CD4-positive, alpha-beta memory T cell (primary cell): ENCODE measurements around the gene AGER. TPM values are rescaled to one million over a fixed set of nuclear protein-coding genes. Genes with fewer than 3 reads are reported as not detected.
"Not testable (repeated sequence)": the region's sequence is repeated elsewhere in the genome, so short reads cannot be mapped to it uniquely, and the experiment has no call there.

Experiments used
- CTCF ChIA-PET: fragments of 350-600 bp; sonication (Branson Sonifier 250); formaldehyde crosslinking; loops from one replicate; lab custom pipeline; 2021; ENCODE audit warnings: inconsistent platforms; ENCODE audit not compliant: partially characterized antibody; lab: Charles Lee
- POLR2A ChIA-PET: fragments of 350-600 bp; sonication (Branson Sonifier 250); formaldehyde crosslinking; loops from one replicate; lab custom pipeline; 2021; ENCODE audit not compliant: partially characterized antibody; lab: Charles Lee
- DNase-seq, 5 donors: peaks; one replicate each; pipeline versions ENCODE4 v3.0.0 to v3.0.0-alpha.2; 2020 to 2022; ENCODE audit warnings: mixed read lengths in 1 of 5
- H3K27ac ChIP-seq: one replicate; pipeline ENCODE4 v1.7.0; 2013; ENCODE audit warnings: low read depth, low read length
- H3K27me3 ChIP-seq: 2 replicates; pipeline ENCODE4 v1.7.0; 2013; ENCODE audit warnings: mild to moderate bottlenecking, low read length, moderate library complexity; ENCODE audit not compliant: insufficient read depth
- H3K36me3 ChIP-seq: 2 replicates; pipeline ENCODE4 v1.7.0; 2013; ENCODE audit warnings: mild to moderate bottlenecking, low read length, moderate library complexity; ENCODE audit not compliant: insufficient read depth
- H3K4me1 ChIP-seq: 2 replicates; pipeline ENCODE4 v1.7.0; 2013; ENCODE audit warnings: mild to moderate bottlenecking, low read length, moderate library complexity; ENCODE audit not compliant: insufficient read depth
- H3K4me3 ChIP-seq, 2 donors: one replicate each; pipeline ENCODE4 v1.7.0; 2013; ENCODE audit warnings: low read length in 2 of 2, mild to moderate bottlenecking in 1 of 2
- H3K9me3 ChIP-seq, 2 donors: one replicate each; pipeline ENCODE4 v1.7.0; 2013; ENCODE audit warnings: low read length in 2 of 2, control low read depth in 1 of 2; ENCODE audit not compliant: control insufficient read depth in 1 of 2
- H3K27ac Mint-ChIP-seq, 7 donors: one replicate each; pipeline ENCODE4 v1.8.0; 2020 to 2021; ENCODE audit warnings: mixed read lengths in 7 of 7, mild to moderate bottlenecking in 6 of 7, inconsistent platforms in 3 of 7, moderate library complexity in 3 of 7
- H3K27me3 Mint-ChIP-seq, 2 donors: one replicate each; pipeline ENCODE4 v1.8.0; 2020 to 2021; ENCODE audit warnings: mixed read lengths in 2 of 2
- H3K36me3 Mint-ChIP-seq, 2 donors: one replicate each; pipeline ENCODE4 v1.8.0; 2020 to 2021; ENCODE audit warnings: mixed read lengths in 2 of 2, inconsistent platforms in 1 of 2, mild to moderate bottlenecking in 1 of 2
- H3K4me1 Mint-ChIP-seq, 4 donors: one replicate each; pipeline ENCODE4 v1.8.0; 2020 to 2021; ENCODE audit warnings: mixed read lengths in 4 of 4, mild to moderate bottlenecking in 1 of 4
- H3K4me3 Mint-ChIP-seq, 8 donors: one replicate each; pipeline ENCODE4 v1.8.0; 2020 to 2021; ENCODE audit warnings: mixed read lengths in 8 of 8, mild to moderate bottlenecking in 7 of 8, moderate library complexity in 6 of 8, inconsistent platforms in 3 of 8
- H3K9me3 Mint-ChIP-seq, 8 donors: one replicate each; pipeline ENCODE4 v1.8.0; 2020 to 2021; ENCODE audit warnings: mixed read lengths in 8 of 8, mild to moderate bottlenecking in 5 of 8, inconsistent platforms in 3 of 8, moderate library complexity in 1 of 8
- intact Hi-C: fragments of 100-400 bp; cut with micrococcal nuclease; formaldehyde crosslinking; loops from one replicate; pipeline ENCODE4 v1.15.1; 2023
- polyA plus RNA-seq, 2 donors: library from polyadenylated mRNA; unstranded; fragments of 300-500 nt; fragmentation: Illumina TruSeq; gene quantifications; one replicate each; pipeline ENCODE4 v1.2.3, GENCODE V29; 2021
- total RNA-seq, 2 experiments: library from RNA; stranded (reverse); gene quantifications; one replicate each; pipeline ENCODE4 v1.2.3, GENCODE V29; 2021

The AGER gene
- total and polyA plus RNA-seq, 4 experiments from 2014 or later: 0.62 to 77.3 (median 74.8) TPM; not detected in 1

DNA sequence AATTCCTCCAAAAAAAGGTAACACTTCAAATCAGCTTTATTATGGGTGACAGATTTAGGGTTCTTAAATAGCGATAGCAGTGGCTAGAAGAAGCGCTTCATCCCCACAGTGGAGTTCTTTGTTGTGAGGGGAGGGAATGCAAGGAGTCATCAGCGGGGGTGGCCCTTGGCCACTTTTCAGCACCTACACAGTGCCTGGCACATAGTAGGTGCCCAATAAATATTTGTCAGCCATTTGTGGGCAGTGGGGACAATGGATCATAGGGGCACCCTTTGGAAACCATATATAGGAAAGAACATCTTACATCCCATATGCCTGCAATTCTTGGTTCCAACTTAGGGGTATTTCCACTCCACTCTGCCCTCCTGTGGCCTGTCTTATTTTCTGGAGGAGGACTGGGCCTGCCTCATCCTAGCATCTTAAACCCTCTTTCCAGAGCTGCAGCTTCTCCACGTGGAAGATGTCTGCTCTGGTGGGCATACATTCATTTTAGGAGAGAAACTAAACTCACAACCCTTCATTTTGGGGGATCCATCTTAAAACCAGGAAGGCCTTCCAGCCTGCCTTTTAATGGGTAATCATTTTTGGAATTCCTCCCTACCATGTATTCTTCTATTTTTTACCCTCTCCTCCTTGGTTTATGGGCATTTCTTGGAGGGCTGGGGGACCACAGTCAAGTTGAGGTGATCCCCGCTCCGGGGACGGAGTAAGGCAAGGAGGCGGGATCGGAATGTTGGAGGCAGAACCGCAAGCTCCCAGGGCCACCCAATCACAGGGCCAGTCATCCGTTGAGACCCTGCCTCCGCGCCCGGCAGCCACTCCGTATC is 11.0 kb upstream of the AGER start:
- H3K9me3 Mint-ChIP-seq: no peaks in the 10 kb centered on the region
- H3K4me3 Mint-ChIP-seq: peak overlapping the region; percentile 93 to 100 (median 98)
- H3K36me3 ChIP-seq: no peaks in the 10 kb centered on the region
- intact Hi-C loops: loop anchor here (1.0 to 10.0 kb wide), 7 partner anchors 17 to 1220 kb away; partner anchors contain the start of genes ATF6B, CUTA, HSD17B8 and PHF1
- no peaks in the 10 kb centered on the region for H3K27me3 Mint-ChIP-seq
- peak overlapping the region; percentile 21 to 97 for H3K4me3 ChIP-seq
- H3K36me3 Mint-ChIP-seq: peaks cover 20 to 28% of the 10 kb centered on the region in 2 donors
- H3K4me1 Mint-ChIP-seq: peaks cover 23 to 63% (median 27%) of the 10 kb centered on the region in 4 donors
- H3K27ac ChIP-seq: peak overlapping the region; percentile 98
- no peaks in the 10 kb centered on the region for H3K9me3 ChIP-seq
- peak in 2 of 5 donors; percentile 52 to 67 for DNase-seq
- peaks cover 33% of the 10 kb centered on the region for H3K4me1 ChIP-seq
- ChIA-PET CTCF (interaction anchor here (0.7 to 2.5 kb wide), 15 partner anchors 13 to 777 kb away, joined by 3 to 15 read pairs (median 4); partner anchors contain the start of genes AGPAT1, ATF6B, FKBPL and TAP2), POLR2A (interaction anchor here (0.7 to 12.7 kb wide), 30 partner anchors 9 to 1077 kb away, joined by 3 to 408 read pairs (median 5); partner anchors contain the start of genes AGPAT1, ATF6B, BAG6 and DDX39B)
- peak overlapping the region; percentile 95 to 100 (median 99) for H3K27ac Mint-ChIP-seq
- no peaks in the 10 kb centered on the region for H3K27me3 ChIP-seq

DNA sequence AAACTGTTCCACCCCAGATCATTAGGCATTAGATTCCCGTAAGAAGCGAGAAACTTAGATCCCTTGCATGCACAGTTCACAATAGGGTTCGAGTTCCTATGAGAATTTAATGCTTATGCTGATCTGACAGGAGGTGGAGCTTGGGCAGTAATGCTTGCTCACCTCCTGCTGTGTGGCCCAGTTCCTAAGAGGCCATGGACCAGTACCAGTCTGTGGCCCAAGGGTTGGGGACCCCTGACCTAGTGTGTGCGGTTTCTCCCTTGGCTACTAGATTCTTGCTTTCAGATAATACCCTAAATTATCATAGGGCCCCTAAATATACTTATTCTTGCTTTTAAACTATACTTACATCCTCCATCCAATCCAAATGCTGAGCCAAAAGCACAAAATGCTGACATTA is 10.3 kb upstream of the AGER start:
- no peak for DNase-seq
- H3K27me3 Mint-ChIP-seq: no peaks in the 10 kb centered on the region
- Histone ChIP-seq H3K4me3 (peak overlapping the region; percentile 21 to 97), H3K36me3 (no peaks in the 10 kb centered on the region), H3K27ac (peak overlapping the region; percentile 98), H3K9me3 (no peaks in the 10 kb centered on the region), H3K27me3 (no peaks in the 10 kb centered on the region), H3K4me1 (peaks cover 34% of the 10 kb centered on the region)
- peaks cover 21 to 28% of the 10 kb centered on the region in 2 donors for H3K36me3 Mint-ChIP-seq
- H3K4me3 Mint-ChIP-seq: peak overlapping the region; percentile 93 to 100 (median 98)
- no peaks in the 10 kb centered on the region for H3K9me3 Mint-ChIP-seq
- H3K4me1 Mint-ChIP-seq: peaks cover 23 to 64% (median 27%) of the 10 kb centered on the region in 4 donors
- POLR2A ChIA-PET: interaction anchor here (1.1 to 12.7 kb wide), 8 partner anchors 8 to 777 kb away, joined by 4 to 408 read pairs (median 18); partner anchors contain the start of genes AGPAT1, ATF6B, BAG6 and FKBPL
- CTCF ChIA-PET: interaction anchor here (0.7 to 2.5 kb wide), 3 partner anchors 15 to 39 kb away, joined by 3 to 10 read pairs (median 4); partner anchors contain the start of gene AGPAT1
- intact Hi-C loops: loop anchor here (2.0 to 10.0 kb wide), 3 partner anchors 776 to 1220 kb away; partner anchors contain the start of genes CUTA, HSD17B8, PHF1 and RING1
- peak overlapping the region; percentile 95 to 100 (median 99) for H3K27ac Mint-ChIP-seq

DNA sequence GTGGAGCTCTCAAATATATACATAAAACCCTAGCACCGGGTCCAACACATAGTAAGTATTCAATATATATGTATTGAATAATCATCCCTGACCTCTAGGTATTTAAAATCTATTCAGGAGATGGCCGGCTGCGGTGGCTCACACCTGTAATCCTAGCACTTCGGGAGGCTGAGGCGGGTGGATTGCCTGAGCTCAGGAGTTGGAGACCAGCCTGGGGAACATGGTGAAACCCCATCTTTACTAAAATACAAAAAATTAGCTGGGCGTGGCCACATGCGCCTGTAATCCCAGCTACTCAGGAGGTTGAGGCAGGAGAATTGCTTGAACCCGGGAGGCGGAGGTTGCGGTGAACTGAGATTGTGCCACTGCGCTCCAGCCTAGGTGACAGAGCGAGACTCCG is 9.0 kb upstream of the AGER start:
- peaks cover 31 to 75% (median 36%) of the 10 kb centered on the region in 4 donors for H3K4me1 Mint-ChIP-seq
- H3K27ac Mint-ChIP-seq: peak overlapping the region; percentile 92 to 100 (median 99)
- Histone ChIP-seq H3K4me3 (peak overlapping the region; percentile 81 to 99), H3K27ac (peak overlapping the region; percentile 98), H3K4me1 (peaks cover 47% of the 10 kb centered on the region)
- intact Hi-C loops: loop anchor here (2.0 to 10.0 kb wide), 3 partner anchors 234 to 1222 kb away; partner anchors contain the start of genes CUTA, HSD17B8, NELFE and PHF1
- not testable (repeated sequence) for H3K36me3 ChIP-seq, DNase-seq, H3K27me3 Mint-ChIP-seq, H3K9me3 ChIP-seq, H3K9me3 Mint-ChIP-seq, H3K27me3 ChIP-seq
- peak overlapping the region; percentile 98 to 100 (median 99) for H3K4me3 Mint-ChIP-seq
- peaks cover 29 to 40% of the 10 kb centered on the region in 2 donors for H3K36me3 Mint-ChIP-seq
- CTCF ChIA-PET: interaction anchor here (0.9 to 3.3 kb wide), 6 partner anchors 13 to 75 kb away, joined by 3 to 13 read pairs (median 5); partner anchors contain the start of gene RNF5
- POLR2A ChIA-PET: interaction anchor here (0.7 to 12.7 kb wide), 15 partner anchors 12 to 781 kb away, joined by 3 to 408 read pairs (median 5); partner anchors contain the start of genes AGPAT1, ATF6B, DXO and FKBPL

DNA sequence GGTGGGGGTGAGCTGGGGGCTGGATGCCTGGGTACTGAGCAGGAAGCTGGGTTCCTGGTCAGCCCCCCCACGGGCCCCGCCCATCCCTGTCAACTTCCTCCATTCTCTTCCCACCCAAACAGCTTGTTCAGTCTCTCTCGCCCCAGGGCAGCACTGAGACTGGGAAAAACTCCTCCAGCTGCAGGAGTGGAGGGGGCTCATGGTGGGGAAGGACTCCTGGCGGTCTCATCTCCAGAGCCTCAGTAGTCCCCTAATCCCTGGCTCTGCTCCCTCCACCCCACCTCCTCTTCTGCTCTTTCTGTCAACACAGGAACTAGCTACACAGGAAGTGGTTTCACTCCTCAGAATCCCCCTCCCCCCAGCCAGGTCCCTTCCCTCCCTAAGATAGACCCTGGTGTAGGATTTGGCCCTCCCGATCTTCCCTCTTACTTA is 8.6 kb upstream of the AGER start, which contains the start of gene GPSM3:
Gene GPSM3, minus strand, starts transcription at position 36 of the 432 bp plus-strand sequence. CDS start 130 bp downstream, outside the sequence.
- H3K27ac ChIP-seq: peak within 1 kb of the TSS; percentile 98
- DNase-seq: peak; percentile 60 to 75 (median 68)
- Mint-ChIP-seq H3K4me1 (peaks cover 32 to 78% (median 39%) of the 10 kb centered on the region in 4 donors), H3K36me3 (peaks cover 30 to 42% of the 10 kb centered on the region in 2 donors), H3K9me3 (no peaks in the 10 kb centered on the region), H3K27ac (peak within 1 kb of the TSS; percentile 92 to 100 (median 99)), H3K4me3 (peak within 1 kb of the TSS; percentile 98 to 100 (median 99)), H3K27me3 (no peaks in the 10 kb centered on the region)
- no peaks in the 10 kb centered on the region for H3K9me3 ChIP-seq
- CTCF ChIA-PET: interaction anchor here (0.9 to 3.3 kb wide), 6 partner anchors 12 to 74 kb away, joined by 3 to 13 read pairs (median 5); partner anchors contain the start of gene RNF5
- POLR2A ChIA-PET: interaction anchor here (0.6 to 12.7 kb wide), 17 partner anchors 13 to 781 kb away, joined by 3 to 408 read pairs (median 5); partner anchors contain the start of genes AGPAT1, ATF6B, DXO and FKBPL
- H3K4me3 ChIP-seq: peak within 1 kb of the TSS; percentile 81 to 99
- H3K27me3 ChIP-seq: no peaks in the 10 kb centered on the region
- intact Hi-C loops: loop anchor here (2.0 to 10.0 kb wide), 3 partner anchors 234 to 1222 kb away; partner anchors contain the start of genes CUTA, HSD17B8, NELFE and PHF1
- H3K36me3 ChIP-seq: peaks cover 4% of the 10 kb centered on the region
- peaks cover 52% of the 10 kb centered on the region for H3K4me1 ChIP-seq

DNA sequence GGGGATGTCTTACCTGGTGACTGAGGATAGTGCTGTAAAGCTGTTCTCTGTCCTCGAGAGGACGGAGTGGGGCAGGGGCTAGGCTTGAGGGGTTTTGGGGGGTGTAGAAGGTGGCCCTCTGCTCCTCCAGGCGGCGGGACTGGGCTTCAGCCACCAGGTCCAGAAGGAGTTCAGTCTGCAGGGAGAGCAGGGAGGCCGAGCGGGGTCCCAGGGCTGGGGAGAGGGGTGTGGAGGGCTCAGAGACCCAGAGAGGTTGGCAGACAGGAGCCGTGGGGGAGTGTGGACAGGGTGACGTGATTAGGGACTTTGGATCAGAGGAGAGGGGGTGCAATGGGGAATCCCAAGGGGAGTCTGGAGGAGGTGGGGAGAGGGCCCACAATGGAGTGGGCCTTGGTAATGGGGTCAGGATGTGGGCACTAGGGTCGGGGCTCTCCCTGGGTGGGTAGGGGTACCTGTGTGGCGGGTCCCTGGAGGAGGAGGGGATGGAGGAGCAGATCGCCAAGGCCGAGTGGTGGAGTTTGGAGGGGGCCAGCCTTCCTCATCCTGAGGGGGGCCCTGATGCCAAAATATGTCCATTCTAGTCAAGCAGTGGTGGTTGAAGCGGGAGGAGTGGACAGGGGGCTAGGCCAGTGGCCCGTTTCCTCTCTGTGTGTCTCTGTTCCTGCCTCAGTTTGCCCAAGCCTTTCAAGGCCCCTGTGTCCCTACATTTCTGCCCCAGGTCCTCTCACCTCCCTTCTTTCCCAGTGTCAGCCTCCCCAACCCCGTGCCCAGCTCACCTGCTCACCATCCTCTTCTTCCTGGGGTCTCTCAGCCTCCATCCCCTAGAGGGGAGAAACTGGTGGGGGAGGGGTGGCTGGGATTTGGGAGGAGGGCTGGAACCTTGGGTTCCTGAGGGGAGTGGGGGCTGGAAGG is 7.9 kb upstream of the AGER start:
- H3K36me3 ChIP-seq: peaks cover 11% of the 10 kb centered on the region
- intact Hi-C loops: loop anchor here (2.0 to 10.0 kb wide), 3 partner anchors 233 to 1223 kb away; partner anchors contain the start of genes CUTA, HSD17B8, NELFE and PHF1
- no peaks in the 10 kb centered on the region for H3K27me3 ChIP-seq
- DNase-seq: peak in 1 of 5 donors; percentile 70
- Mint-ChIP-seq H3K9me3 (no peaks in the 10 kb centered on the region), H3K4me1 (peaks cover 37 to 84% (median 46%) of the 10 kb centered on the region in 4 donors), H3K27me3 (no peaks in the 10 kb centered on the region), H3K36me3 (peaks cover 37 to 48% of the 10 kb centered on the region in 2 donors), H3K27ac (peak overlapping the region; percentile 92 to 100 (median 99)), H3K4me3 (peak overlapping the region; percentile 98 to 100 (median 99))
- peaks cover 55% of the 10 kb centered on the region for H3K4me1 ChIP-seq
- H3K4me3 ChIP-seq: peak overlapping the region; percentile 81 to 99
- ChIA-PET CTCF (interaction anchor here (1.0 to 3.3 kb wide), 5 partner anchors 13 to 74 kb away, joined by 3 to 13 read pairs (median 5); partner anchors contain the start of gene RNF5), POLR2A (interaction anchor here (0.6 to 12.7 kb wide), 16 partner anchors 12 to 782 kb away, joined by 3 to 408 read pairs (median 5); partner anchors contain the start of genes AGPAT1, ATF6B, DXO and FKBPL)
- H3K9me3 ChIP-seq: no peaks in the 10 kb centered on the region
- peak overlapping the region; percentile 98 for H3K27ac ChIP-seq
